ENCODE results near the gene TIA1.

GRCh38 chr2:70247364-70248180 lies 856 bp downstream of the TIA1 start:
- TF ChIP-seq, protein P1, sequence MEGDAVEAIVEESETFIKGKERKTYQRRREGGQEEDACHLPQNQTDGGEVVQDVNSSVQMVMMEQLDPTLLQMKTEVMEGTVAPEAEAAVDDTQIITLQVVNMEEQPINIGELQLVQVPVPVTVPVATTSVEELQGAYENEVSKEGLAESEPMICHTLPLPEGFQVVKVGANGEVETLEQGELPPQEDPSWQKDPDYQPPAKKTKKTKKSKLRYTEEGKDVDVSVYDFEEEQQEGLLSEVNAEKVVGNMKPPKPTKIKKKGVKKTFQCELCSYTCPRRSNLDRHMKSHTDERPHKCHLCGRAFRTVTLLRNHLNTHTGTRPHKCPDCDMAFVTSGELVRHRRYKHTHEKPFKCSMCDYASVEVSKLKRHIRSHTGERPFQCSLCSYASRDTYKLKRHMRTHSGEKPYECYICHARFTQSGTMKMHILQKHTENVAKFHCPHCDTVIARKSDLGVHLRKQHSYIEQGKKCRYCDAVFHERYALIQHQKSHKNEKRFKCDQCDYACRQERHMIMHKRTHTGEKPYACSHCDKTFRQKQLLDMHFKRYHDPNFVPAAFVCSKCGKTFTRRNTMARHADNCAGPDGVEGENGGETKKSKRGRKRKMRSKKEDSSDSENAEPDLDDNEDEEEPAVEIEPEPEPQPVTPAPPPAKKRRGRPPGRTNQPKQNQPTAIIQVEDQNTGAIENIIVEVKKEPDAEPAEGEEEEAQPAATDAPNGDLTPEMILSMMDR (IDR thresholded peaks at IDR 0.05; ENCODE audit: low read depth, low read length) = no peak
- TF ChIP-seq EZH2phosphoT487 (IDR thresholded peaks at IDR 0.05; ENCODE audit: low read depth) = no peak
